Measurements from ENCODE around the gene TNFRSF1A.

The TNFRSF1A gene

GRCh38 chr12:6323340-6323994, 18.4 kb downstream of the TNFRSF1A start:
- peak; percentile 31 to 47 for DNase-seq

GRCh38 chr12:6322969-6323339, 18.9 kb downstream of the TNFRSF1A start:
- DNase-seq, result no peak

GRCh38 chr12:6322352-6322751, 19.5 kb downstream of the TNFRSF1A start:
- DNase-seq, result no peak

GRCh38 chr12:6321905-6322304, 20.0 kb downstream of the TNFRSF1A start:
- no peak for DNase-seq

- no peak for DNase-seq
These were observed 22.4 kb downstream of the TNFRSF1A start for GRCh38 chr12:6319446-6319845.

- no peak for DNase-seq
These were observed 23.4 kb downstream of the TNFRSF1A start for GRCh38 chr12:6318440-6318879.

- no peak for DNase-seq
These were observed 24.0 kb downstream of the TNFRSF1A start for GRCh38 chr12:6317693-6318439.

GRCh38 chr12:6316921-6317692, 24.8 kb downstream of the TNFRSF1A start:
- DNase-seq, result no peak

- DNase-seq, result no peak
These were observed 25.9 kb downstream of the TNFRSF1A start for GRCh38 chr12:6315704-6316597.

- no peak for DNase-seq
These were observed 26.7 kb downstream of the TNFRSF1A start for GRCh38 chr12:6315184-6315583.

- DNase-seq, result no peak
These were observed 27.1 kb downstream of the TNFRSF1A start for GRCh38 chr12:6314776-6315175.

- DNase-seq, result no peak
These were observed 28.4 kb downstream of the TNFRSF1A start for GRCh38 chr12:6313326-6313940.

- peak in 1 of 2 experiments; percentile 37 for DNase-seq
These were observed 29.1 kb downstream of the TNFRSF1A start for GRCh38 chr12:6312529-6313325.

- DNase-seq, result no peak
These were observed 29.9 kb downstream of the TNFRSF1A start for GRCh38 chr12:6311822-6312528.

GRCh38 chr12:6310771-6311610, 30.9 kb downstream of the TNFRSF1A start:
- no peak for DNase-seq

- DNase-seq, result no peak
These were observed 34.3 kb downstream of the TNFRSF1A start for GRCh38 chr12:6307529-6307928.

GRCh38 chr12:6306599-6307220, 35.2 kb downstream of the TNFRSF1A start:
- DNase-seq, result no peak

- no peak for DNase-seq
These were observed 35.7 kb downstream of the TNFRSF1A start for GRCh38 chr12:6306151-6306550.

- no peak for DNase-seq
These were observed 38.8 kb downstream of the TNFRSF1A start for GRCh38 chr12:6303071-6303470.

Measured in activated CD4-positive, alpha-beta T cell treated with anti-CD3 and anti-CD28 coated beads, Interleukin-2, amount 50 U/mL, for 48 hours (primary cell).